NCI-H128 (cell line): ENCODE measurements around the gene PSMB5.

Experiments used
- DNase-seq: peaks from one replicate; lab custom pipeline; 2025; ENCODE audit not compliant: unreplicated experiment; lab: John Stamatoyannopoulos, UW

The PSMB5 gene

GRCh38 chr14:23034498-23035302, at the start of gene PSMB5:
PSMB5 (minus strand) TSS chr14:23034900; CDS start chr14:23034881, 19 bp downstream.
- no peak for DNase-seq

GRCh38 chr14:23080474-23080873, 45.8 kb upstream of the PSMB5 start:
- no peak for DNase-seq

- DNase-seq, result no peak
These were observed 45.0 kb upstream of the PSMB5 start for GRCh38 chr14:23079716-23080115.

GRCh38 chr14:23078692-23079116, 44.0 kb upstream of the PSMB5 start:
- DNase-seq, result no peak

GRCh38 chr14:23077962-23078361, 43.3 kb upstream of the PSMB5 start:
- no peak for DNase-seq

- no peak for DNase-seq
These were observed 42.2 kb upstream of the PSMB5 start for GRCh38 chr14:23076785-23077408.

GRCh38 chr14:23074906-23075305, 40.2 kb upstream of the PSMB5 start:
- DNase-seq, result no peak

GRCh38 chr14:23071921-23072539, 37.3 kb upstream of the PSMB5 start:
- no peak for DNase-seq

- no peak for DNase-seq
These were observed 36.7 kb upstream of the PSMB5 start for GRCh38 chr14:23071244-23071920.

- no peak for DNase-seq
These were observed 35.8 kb upstream of the PSMB5 start for GRCh38 chr14:23070262-23071129.

GRCh38 chr14:23069413-23069806, 34.7 kb upstream of the PSMB5 start:
- DNase-seq, result no peak

- no peak for DNase-seq
These were observed 34.2 kb upstream of the PSMB5 start for GRCh38 chr14:23068789-23069412.

GRCh38 chr14:23067847-23068788, 33.4 kb upstream of the PSMB5 start:
- DNase-seq, result no peak

GRCh38 chr14:23066855-23067744, 32.4 kb upstream of the PSMB5 start:
- no peak for DNase-seq

- DNase-seq, result no peak
These were observed 31.7 kb upstream of the PSMB5 start for GRCh38 chr14:23066368-23066767.

GRCh38 chr14:23063601-23064000, 28.9 kb upstream of the PSMB5 start:
- DNase-seq, result no peak

- no peak for DNase-seq
These were observed 27.3 kb upstream of the PSMB5 start for GRCh38 chr14:23062002-23062401.
